HG03565 (cell line): ENCODE measurements around the gene CCDC8.
"Not testable (repeated sequence)": the region's sequence is repeated elsewhere in the genome, so short reads cannot be mapped to it uniquely, and the experiment has no call there.

Experiments used
- ATAC-seq: cut with Tn5 transposase; IDR thresholded peaks from one replicate; pipeline ENCODE4 v1.9.1; 2021; ENCODE audit warnings: mild to moderate bottlenecking, moderate library complexity; ENCODE audit not compliant: unreplicated experiment

Gene CCDC8

GRCh38 chr19:46406976-46407375 lies 6.4 kb downstream of the CCDC8 start:
- ATAC-seq: no peak

- ATAC-seq: no peak
Observed at GRCh38 chr19:46404753-46405468, 8.5 kb downstream of the CCDC8 start.

- ATAC-seq: no peak
Observed at GRCh38 chr19:46404055-46404752, 9.2 kb downstream of the CCDC8 start.

- ATAC-seq: no peak
Observed at GRCh38 chr19:46402725-46403124, 10.6 kb downstream of the CCDC8 start.

GRCh38 chr19:46397801-46398479 lies 15.4 kb downstream of the CCDC8 start:
- ATAC-seq: not testable (repeated sequence)

GRCh38 chr19:46394402-46394797 lies 19.0 kb downstream of the CCDC8 start:
- no peak for ATAC-seq

- ATAC-seq: no peak
Observed at GRCh38 chr19:46393456-46394401, 19.6 kb downstream of the CCDC8 start.

GRCh38 chr19:46392837-46393236 lies 20.5 kb downstream of the CCDC8 start:
- no peak for ATAC-seq

- no peak for ATAC-seq
Observed at GRCh38 chr19:46392252-46392801, 21.0 kb downstream of the CCDC8 start.

GRCh38 chr19:46391296-46392251 lies 21.8 kb downstream of the CCDC8 start:
- no peak for ATAC-seq

- no peak for ATAC-seq
Observed at GRCh38 chr19:46390866-46391265, 22.5 kb downstream of the CCDC8 start.

GRCh38 chr19:46390121-46390858 lies 23.1 kb downstream of the CCDC8 start:
- ATAC-seq: no peak

GRCh38 chr19:46388311-46389095 lies 24.9 kb downstream of the CCDC8 start:
- ATAC-seq: no peak

GRCh38 chr19:46387713-46388130 lies 25.6 kb downstream of the CCDC8 start:
- ATAC-seq: no peak

GRCh38 chr19:46386996-46387712 lies 26.2 kb downstream of the CCDC8 start:
- no peak for ATAC-seq

GRCh38 chr19:46386151-46386550 lies 27.2 kb downstream of the CCDC8 start:
- ATAC-seq: no peak

GRCh38 chr19:46385636-46386035 lies 27.7 kb downstream of the CCDC8 start:
- ATAC-seq: no peak
